Stomach smooth muscle (tissue), 2 donors: ENCODE measurements around the gene KSR2.
"Not testable (repeated sequence)": the region's sequence is repeated elsewhere in the genome, so short reads cannot be mapped to it uniquely, and the experiment has no call there.

ENCODE experiments used
- H3K27ac ChIP-seq: one replicate; pipeline ENCODE4 v1.7.0; 2013; ENCODE audit warnings: mild to moderate bottlenecking, low read length, inconsistent platforms
- H3K27me3 ChIP-seq, 2 donors: one replicate each; pipeline ENCODE4 v1.7.0; 2013; ENCODE audit warnings: low read length in 2 of 2; ENCODE audit not compliant: insufficient read depth in 2 of 2, control insufficient read depth in 1 of 2
- H3K36me3 ChIP-seq, 2 donors: one replicate each; pipeline ENCODE4 v1.7.0; 2013; ENCODE audit warnings: low read length in 2 of 2; ENCODE audit not compliant: control insufficient read depth in 2 of 2, insufficient read depth in 2 of 2
- H3K4me1 ChIP-seq: one replicate; pipeline ENCODE4 v1.7.0; 2013; ENCODE audit warnings: low read length; ENCODE audit not compliant: control insufficient read depth, insufficient read depth
- H3K4me3 ChIP-seq, 2 donors: one replicate each; pipeline ENCODE4 v1.7.0; 2013; ENCODE audit warnings: low read length in 2 of 2
- H3K9ac ChIP-seq, 2 donors: one replicate each; pipeline ENCODE4 v1.7.0; 2013; ENCODE audit warnings: low read length in 2 of 2, mild to moderate bottlenecking in 1 of 2
- H3K9me3 ChIP-seq, 2 donors: one replicate each; pipeline ENCODE4 v1.7.0; 2013; ENCODE audit warnings: low read length in 2 of 2; ENCODE audit not compliant: control insufficient read depth in 2 of 2
- donor health status: healthy.
- donor health status: Pancreatic carcinoma.

Gene KSR2

GRCh38 chr12:117800711-117801110, 168.1 kb downstream of the KSR2 start:
- H3K4me1 ChIP-seq, H3K4me3 ChIP-seq, H3K27me3 ChIP-seq, H3K27ac ChIP-seq, H3K9ac ChIP-seq, H3K36me3 ChIP-seq, H3K9me3 ChIP-seq: not testable (repeated sequence)

DNA sequence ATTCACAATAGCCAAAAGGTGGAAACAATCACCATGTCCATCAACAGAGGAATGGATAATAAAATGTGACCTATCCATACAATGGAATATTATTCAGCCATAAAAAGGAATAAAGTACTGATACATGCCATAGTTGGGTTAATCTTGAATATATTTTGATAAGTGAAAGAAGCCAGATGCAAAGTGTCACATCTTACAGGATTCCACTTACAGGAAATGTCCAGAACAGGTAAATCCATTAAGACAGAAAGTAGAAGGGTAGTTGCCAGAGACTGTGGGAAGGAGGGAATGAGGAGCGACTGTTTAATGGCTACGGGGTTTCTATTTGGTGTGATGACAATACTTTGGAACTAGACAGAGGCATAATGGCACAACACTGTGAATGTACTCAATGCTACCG, 171.6 kb downstream of the KSR2 start:
- no peaks in the 10 kb centered on the region for H3K9me3 ChIP-seq
- H3K4me1 ChIP-seq, result no peaks in the 10 kb centered on the region
- H3K36me3 ChIP-seq, result no peaks in the 10 kb centered on the region
- H3K4me3 ChIP-seq, result no peak overlapping the region
- no peak overlapping the region for H3K27ac ChIP-seq
- no peak overlapping the region for H3K9ac ChIP-seq
- H3K27me3 ChIP-seq, result peaks cover 0 to 3% of the 10 kb centered on the region in 2 donors

- Histone ChIP-seq H3K4me1 (no peaks in the 10 kb centered on the region), H3K9me3 (no peaks in the 10 kb centered on the region), H3K9ac (no peak overlapping the region), H3K27me3 (peaks cover 5 to 8% of the 10 kb centered on the region in 2 donors), H3K27ac (no peak overlapping the region), H3K4me3 (no peak overlapping the region), H3K36me3 (no peaks in the 10 kb centered on the region)
These were observed 175.8 kb downstream of the KSR2 start for GRCh38 chr12:117792877-117793424.

DNA sequence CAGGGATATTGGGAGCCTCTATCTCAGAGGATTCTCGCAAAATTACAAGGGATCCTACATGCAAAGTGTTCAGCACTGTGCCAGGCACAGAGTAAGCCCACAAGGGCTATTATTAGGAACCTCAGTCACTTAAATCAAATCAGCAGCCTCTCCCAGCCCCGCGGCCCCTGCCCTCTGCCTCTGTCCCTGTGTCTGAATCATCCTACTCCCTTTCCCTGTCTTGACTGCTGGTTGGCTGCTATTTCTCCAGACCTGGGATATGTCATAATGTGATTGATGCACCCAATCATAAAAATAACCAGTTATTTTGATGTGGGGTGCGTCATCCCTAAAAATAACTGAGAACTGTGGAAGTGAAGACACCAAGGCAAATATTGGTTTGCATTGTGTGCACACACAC, 176.3 kb downstream of the KSR2 start:
- H3K27me3 ChIP-seq, result peaks cover 5 to 8% of the 10 kb centered on the region in 2 donors
- no peak overlapping the region for H3K4me3 ChIP-seq
- H3K27ac ChIP-seq, result no peak overlapping the region
- H3K9me3 ChIP-seq, result no peaks in the 10 kb centered on the region
- H3K4me1 ChIP-seq, result no peaks in the 10 kb centered on the region
- H3K9ac ChIP-seq, result no peak overlapping the region
- H3K36me3 ChIP-seq, result no peaks in the 10 kb centered on the region

GRCh38 chr12:117790948-117791347, 177.8 kb downstream of the KSR2 start:
- no peak overlapping the region for H3K4me3 ChIP-seq
- no peak overlapping the region for H3K27ac ChIP-seq
- no peaks in the 10 kb centered on the region for H3K36me3 ChIP-seq
- H3K9ac ChIP-seq, result no peak overlapping the region
- no peaks in the 10 kb centered on the region for H3K9me3 ChIP-seq
- H3K27me3 ChIP-seq, result peaks cover 2 to 8% of the 10 kb centered on the region in 2 donors
- H3K4me1 ChIP-seq, result no peaks in the 10 kb centered on the region

GRCh38 chr12:117790198-117790597, 178.6 kb downstream of the KSR2 start:
- no peak overlapping the region for H3K9ac ChIP-seq
- H3K4me3 ChIP-seq, result no peak overlapping the region
- no peaks in the 10 kb centered on the region for H3K36me3 ChIP-seq
- H3K4me1 ChIP-seq, result no peaks in the 10 kb centered on the region
- no peak overlapping the region for H3K27ac ChIP-seq
- H3K27me3 ChIP-seq, result peaks cover 2 to 8% of the 10 kb centered on the region in 2 donors
- no peaks in the 10 kb centered on the region for H3K9me3 ChIP-seq

DNA sequence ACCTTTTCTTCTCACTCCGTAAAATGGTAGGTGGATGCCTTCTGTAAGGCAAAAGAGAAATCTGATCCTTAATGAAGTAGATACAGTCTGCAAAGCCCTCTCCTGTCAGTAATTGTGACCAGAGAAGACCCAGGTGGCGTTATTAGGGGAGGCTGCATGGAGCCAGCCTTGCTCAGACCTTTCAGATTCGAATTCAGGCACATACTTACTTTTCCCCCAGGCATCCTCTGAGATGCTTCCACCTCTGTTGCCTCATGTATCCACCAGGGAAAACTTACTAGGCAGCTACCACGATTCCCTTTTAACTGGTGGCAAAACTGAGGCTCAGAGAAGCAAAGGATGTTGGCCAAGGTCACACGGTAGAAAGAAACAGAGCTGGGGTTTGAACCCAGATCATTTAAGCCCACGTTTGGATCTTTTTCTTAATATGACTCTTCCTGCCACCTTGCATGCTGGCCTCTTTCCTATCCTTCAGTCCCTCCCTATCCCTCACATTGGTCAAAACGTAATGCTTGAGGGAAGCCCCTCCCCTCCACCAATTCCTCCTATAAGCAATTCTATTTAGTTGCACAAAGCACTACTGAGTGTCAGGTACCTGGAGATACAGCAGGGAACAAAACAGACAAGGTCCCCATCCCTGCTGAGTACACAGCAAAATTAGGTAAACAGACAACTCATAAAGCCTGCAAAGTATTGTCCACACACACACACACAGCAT, 179.4 kb downstream of the KSR2 start:
- Histone ChIP-seq H3K4me3 (no peak overlapping the region), H3K36me3 (no peaks in the 10 kb centered on the region), H3K9me3 (no peaks in the 10 kb centered on the region), H3K27me3 (peaks cover 2 to 8% of the 10 kb centered on the region in 2 donors), H3K9ac (no peak overlapping the region), H3K4me1 (no peaks in the 10 kb centered on the region), H3K27ac (no peak overlapping the region)

GRCh38 chr12:117778656-117779055, 190.1 kb downstream of the KSR2 start:
- no peaks in the 10 kb centered on the region for H3K36me3 ChIP-seq
- peaks cover 0 to 3% of the 10 kb centered on the region in 2 donors for H3K27me3 ChIP-seq

DNA sequence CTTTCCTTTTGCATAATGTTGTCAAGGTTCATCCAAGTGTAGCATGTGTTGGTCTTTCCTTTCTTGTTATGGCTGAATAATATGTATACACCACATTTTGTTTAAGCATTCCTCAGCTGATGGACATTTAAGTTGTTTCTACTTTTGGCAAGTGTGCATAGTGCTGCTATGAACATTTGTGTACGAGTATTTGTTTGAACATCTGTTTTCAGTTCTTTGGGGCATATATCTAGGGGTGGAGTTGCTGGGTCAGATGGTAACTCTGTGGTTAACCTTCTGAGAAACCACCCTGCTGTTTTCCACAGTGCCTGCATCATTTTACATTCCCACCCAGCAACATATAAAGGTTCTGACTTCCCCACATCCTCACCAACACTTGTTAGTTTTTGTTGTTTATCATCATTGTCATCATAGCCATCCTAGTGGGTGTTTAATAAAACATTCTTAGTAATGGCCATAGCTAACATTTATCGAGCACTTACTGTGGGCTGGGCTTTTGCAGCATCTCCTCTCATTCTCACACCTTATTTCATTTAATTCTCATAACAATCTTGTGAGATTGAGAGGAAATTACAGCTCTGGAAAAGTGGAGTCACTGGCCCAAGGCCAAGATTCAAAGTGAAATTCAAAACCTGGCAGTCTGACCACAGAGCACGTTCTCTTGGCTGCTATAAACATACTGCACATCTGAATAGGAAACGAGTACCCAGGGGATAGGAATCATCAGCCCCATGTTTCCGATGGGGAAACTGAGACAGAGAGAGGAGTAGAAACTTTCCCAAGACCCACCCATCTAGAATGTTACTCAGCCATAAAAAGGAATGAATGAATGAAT, 193.6 kb downstream of the KSR2 start:
- Histone ChIP-seq H3K27me3 (no peaks in the 10 kb centered on the region), H3K9me3 (peaks cover 0 to 4% of the 10 kb centered on the region in 2 donors), H3K27ac (no peak overlapping the region), H3K9ac (no peak overlapping the region), H3K4me3 (no peak overlapping the region), H3K4me1 (no peaks in the 10 kb centered on the region), H3K36me3 (no peaks in the 10 kb centered on the region)

More at GRCh38 chr12:117778656-117779055, 190.1 kb downstream of the KSR2 start:
- H3K27ac ChIP-seq, result no peak overlapping the region
- no peak overlapping the region for H3K4me3 ChIP-seq
- peaks cover 3 to 4% of the 10 kb centered on the region in 2 donors for H3K9me3 ChIP-seq
- no peak overlapping the region for H3K9ac ChIP-seq
- H3K4me1 ChIP-seq, result no peaks in the 10 kb centered on the region

DNA sequence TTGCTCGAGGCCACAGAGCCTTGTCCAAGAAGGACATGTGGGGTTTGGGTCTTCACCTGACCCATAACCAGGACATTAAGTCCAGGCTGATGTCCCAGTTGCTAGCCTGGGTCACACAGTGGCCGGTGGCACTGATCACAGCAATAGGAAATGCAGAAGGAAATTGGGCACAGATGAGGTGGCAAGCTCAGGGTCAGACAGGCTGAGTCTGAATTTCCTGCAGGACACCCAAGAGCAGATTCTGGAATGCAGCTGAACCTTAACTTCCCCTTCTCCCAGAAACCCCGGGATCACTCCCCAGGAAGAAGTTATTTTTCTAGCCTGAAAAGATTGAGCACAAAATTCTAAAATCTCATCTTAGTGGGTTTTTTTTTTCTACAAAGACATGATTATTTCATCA, 199.9 kb downstream of the KSR2 start:
- no peak overlapping the region for H3K27ac ChIP-seq
- H3K9me3 ChIP-seq, result peaks cover 6 to 10% of the 10 kb centered on the region in 2 donors
- H3K9ac ChIP-seq, result no peak overlapping the region
- H3K27me3 ChIP-seq, result no peaks in the 10 kb centered on the region
- H3K4me1 ChIP-seq, result no peaks in the 10 kb centered on the region
- H3K4me3 ChIP-seq, result no peak overlapping the region
- no peaks in the 10 kb centered on the region for H3K36me3 ChIP-seq
